SK-N-MC (cell line): ENCODE data around the gene NRXN3.

Source experiments
- EZH2 ChIP-seq: fragments of 200-600 bp; sonication (generic); IDR thresholded peaks from one replicate; pipeline ENCODE4 v1.6.1; 2017; ENCODE audit warnings: antibody characterized with exemption
- POLR2AphosphoS5 ChIP-seq: IDR thresholded peaks from 2 replicates; pipeline ENCODE4 v1.6.1; 2012; ENCODE audit warnings: mild to moderate bottlenecking, low read depth, low read length, borderline replicate concordance

- TF ChIP-seq POLR2AphosphoS5 (no peak), EZH2 (no peak)
Measured at GRCh38 chr14:78324353-78324752, 154.2 kb downstream of the NRXN3 start.
